Measurements from ENCODE around the gene SLC35A1.

Gene SLC35A1

GRCh38 chr6:87540539-87540938 lies 67.8 kb downstream of the SLC35A1 start:
- no peak overlapping the region for H3K4me3 ChIP-seq (ENCODE audit: low read depth, low read length)
- no peak for TF ChIP-seq CTCF (IDR thresholded peaks at IDR 0.05; ENCODE audit: low read depth, low read length)
- in situ Hi-C loops (cut with HindIII; ENCODE audit: low sequenced_read_pairs): no loop called here
- no peak for DNase-seq (ENCODE audit: low read depth, low spot score)

- no peak for TF ChIP-seq CTCF (IDR thresholded peaks at IDR 0.05; ENCODE audit: low read depth, low read length)
- in situ Hi-C loops (cut with HindIII; ENCODE audit: low sequenced_read_pairs): no loop called here
- H3K4me3 ChIP-seq (ENCODE audit: low read depth, low read length): no peak overlapping the region
- DNase-seq (ENCODE audit: low read depth, low spot score): no peak
These were observed 68.3 kb downstream of the SLC35A1 start for GRCh38 chr6:87541041-87541440.

GRCh38 chr6:87541744-87542143 lies 69.0 kb downstream of the SLC35A1 start:
- in situ Hi-C loops (cut with HindIII; ENCODE audit: low sequenced_read_pairs): no loop called here
- TF ChIP-seq CTCF (IDR thresholded peaks at IDR 0.05; ENCODE audit: low read depth, low read length): no peak
- no peak for DNase-seq (ENCODE audit: low read depth, low spot score)
- no peak overlapping the region for H3K4me3 ChIP-seq (ENCODE audit: low read depth, low read length)

- no peak overlapping the region for H3K4me3 ChIP-seq (ENCODE audit: low read depth, low read length)
- no peak for DNase-seq (ENCODE audit: low read depth, low spot score)
- TF ChIP-seq CTCF (IDR thresholded peaks at IDR 0.05; ENCODE audit: low read depth, low read length): no peak
- in situ Hi-C loops (cut with HindIII; ENCODE audit: low sequenced_read_pairs): no loop called here
These were observed 71.1 kb downstream of the SLC35A1 start for GRCh38 chr6:87543696-87544473.

GRCh38 chr6:87544474-87544735 lies 71.6 kb downstream of the SLC35A1 start:
- no peak overlapping the region for H3K4me3 ChIP-seq (ENCODE audit: low read depth, low read length)
- in situ Hi-C loops (cut with HindIII; ENCODE audit: low sequenced_read_pairs): no loop called here
- no peak for DNase-seq (ENCODE audit: low read depth, low spot score)
- no peak for TF ChIP-seq CTCF (IDR thresholded peaks at IDR 0.05; ENCODE audit: low read depth, low read length)

- H3K4me3 ChIP-seq (ENCODE audit: low read depth, low read length): no peak overlapping the region
- no peak for TF ChIP-seq CTCF (IDR thresholded peaks at IDR 0.05; ENCODE audit: low read depth, low read length)
- no peak for DNase-seq (ENCODE audit: low read depth, low spot score)
- in situ Hi-C loops (cut with HindIII; ENCODE audit: low sequenced_read_pairs): no loop called here
These were observed 79.0 kb downstream of the SLC35A1 start for GRCh38 chr6:87551799-87552198.

Data from astrocyte of the spinal cord (primary cell).